ENCODE data around the gene PSMA8.
"Not testable (repeated sequence)": the region's sequence is repeated elsewhere in the genome, so short reads cannot be mapped to it uniquely, and the experiment has no call there.

Gene PSMA8

GRCh38 chr18:26133652-26134051 is at the start of gene PSMA8:
Gene PSMA8, plus strand, starts transcription at chr18:26133869. Its CDS starts 97 bp downstream, at chr18:26133966.
- DNase-seq (ENCODE audit: low spot score): peak; percentile 35

- no peak for DNase-seq (ENCODE audit: low spot score)
These were observed 48.6 kb upstream of the PSMA8 start for GRCh38 chr18:26085056-26085455.

DNA sequence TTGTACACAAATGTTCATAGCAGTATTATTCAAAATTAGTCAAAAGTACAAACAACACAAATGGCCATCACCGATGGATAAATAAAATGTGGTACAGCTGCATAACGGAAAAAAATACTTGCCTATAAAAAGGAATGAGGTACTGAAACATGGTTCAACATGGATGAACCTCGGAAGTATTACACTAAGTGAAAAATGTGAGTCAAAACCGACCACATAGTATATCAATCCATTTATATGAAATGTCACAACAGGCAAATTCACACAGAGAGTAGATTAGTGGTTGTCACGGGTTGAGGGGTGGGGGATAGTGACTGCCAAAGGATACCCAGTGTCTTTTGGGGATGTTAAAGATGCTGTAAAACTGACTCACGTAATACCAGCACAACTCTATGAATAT is 46.7 kb upstream of the PSMA8 start:
- DNase-seq (ENCODE audit: low spot score): no peak

DNA sequence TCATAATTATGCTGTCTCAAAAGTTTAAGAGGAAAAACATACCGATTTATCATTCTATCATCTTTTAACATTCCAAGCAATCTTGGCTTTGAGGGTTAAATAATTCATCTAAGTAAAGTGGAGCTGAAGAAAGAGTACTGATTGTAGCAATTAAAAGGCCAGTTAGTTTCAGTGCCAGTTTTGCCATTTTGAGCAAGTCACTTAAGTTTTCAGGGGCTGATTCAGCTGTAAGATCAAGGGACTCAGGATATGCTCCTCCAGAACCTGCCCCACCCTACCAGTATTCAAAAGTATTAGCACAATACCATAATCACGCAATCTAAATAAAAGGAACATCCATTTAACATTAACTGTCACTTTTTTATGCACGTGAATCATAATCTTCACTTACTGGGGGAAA is 45.2 kb upstream of the PSMA8 start:
- no peak for DNase-seq (ENCODE audit: low spot score)

GRCh38 chr18:26089293-26090129 is 44.2 kb upstream of the PSMA8 start:
- peak; percentile 8 for DNase-seq (ENCODE audit: low spot score)

DNA sequence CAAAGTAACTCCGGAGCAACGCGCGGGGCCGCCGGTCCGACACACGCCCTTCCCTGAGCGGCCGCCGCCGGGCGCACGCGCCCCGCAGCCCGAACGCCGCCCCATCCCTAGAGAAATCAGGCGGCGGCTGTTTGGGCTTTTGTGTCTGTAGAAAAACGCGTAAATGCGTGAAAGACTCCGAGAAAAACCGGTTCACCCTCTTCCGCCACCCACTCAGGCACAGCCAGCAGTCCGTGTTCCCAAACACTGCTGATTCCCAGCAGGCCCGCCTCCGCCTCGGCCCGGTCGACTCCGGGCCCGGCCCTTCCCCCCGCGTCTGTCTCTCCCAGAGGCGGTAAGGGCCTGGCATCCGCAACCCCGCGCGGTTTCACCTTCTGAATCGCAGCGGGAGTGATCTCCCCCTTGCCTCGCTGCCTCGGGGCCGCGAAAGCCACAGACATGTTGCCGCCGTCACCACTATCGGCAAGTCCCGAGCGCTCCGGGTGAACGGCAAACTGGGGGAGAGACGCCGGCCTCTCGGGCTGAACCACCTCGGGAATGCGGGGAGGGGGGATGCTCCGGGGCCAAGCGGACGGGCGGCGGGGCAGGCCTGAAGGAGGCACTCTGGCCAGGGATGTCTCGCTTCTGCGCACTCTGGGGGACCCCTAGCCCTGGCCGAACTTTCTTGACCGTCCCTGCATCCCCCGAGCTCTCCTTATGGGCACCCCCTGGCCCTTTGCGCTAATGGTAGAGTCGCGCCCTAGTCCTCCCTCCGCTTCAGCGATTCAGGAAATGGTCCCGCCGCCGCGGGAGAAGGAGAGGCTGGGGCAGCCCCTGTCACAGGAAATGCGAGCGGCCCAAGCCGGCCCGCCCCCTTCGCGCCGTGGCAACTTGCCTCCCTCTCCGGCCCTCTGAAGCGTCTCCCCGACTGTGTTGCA is 43.3 kb upstream of the PSMA8 start, which contains the start of gene SS18:
TSS of gene SS18 (minus strand) at position 484 of the 917 bp plus-strand sequence. CDS start at position 440, 44 bp downstream.
- DNase-seq (ENCODE audit: low spot score): peak; percentile 92

DNA sequence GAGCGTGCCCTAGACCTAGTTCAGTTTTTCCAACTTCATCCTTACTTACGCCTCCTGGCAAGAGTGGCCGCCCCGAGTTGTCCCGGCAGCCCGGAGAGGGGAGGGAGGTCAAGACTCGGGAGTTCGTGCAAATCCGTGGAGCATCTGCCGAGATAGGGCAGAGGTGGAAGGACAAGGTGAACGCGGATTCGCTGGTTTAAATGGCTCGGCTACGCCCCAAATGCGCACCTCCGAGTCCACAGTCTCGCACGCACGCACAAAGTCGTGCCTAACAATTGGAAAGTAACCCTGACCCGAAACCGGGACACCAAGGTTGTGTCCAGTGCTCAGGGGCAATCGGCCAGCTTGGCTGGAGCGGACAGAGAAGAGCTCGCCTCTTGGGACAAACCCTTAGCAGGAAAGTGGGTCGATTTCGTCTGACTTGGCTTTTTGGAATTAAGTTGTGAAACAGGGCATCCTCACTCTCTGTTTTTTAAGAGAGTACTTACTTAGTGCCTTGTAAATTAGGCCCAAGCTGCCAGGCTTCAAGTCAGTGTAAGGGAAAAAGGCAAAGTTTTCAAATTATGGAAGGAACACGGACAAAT is 42.5 kb upstream of the PSMA8 start:
- peak; percentile 58 for DNase-seq (ENCODE audit: low spot score)

DNA sequence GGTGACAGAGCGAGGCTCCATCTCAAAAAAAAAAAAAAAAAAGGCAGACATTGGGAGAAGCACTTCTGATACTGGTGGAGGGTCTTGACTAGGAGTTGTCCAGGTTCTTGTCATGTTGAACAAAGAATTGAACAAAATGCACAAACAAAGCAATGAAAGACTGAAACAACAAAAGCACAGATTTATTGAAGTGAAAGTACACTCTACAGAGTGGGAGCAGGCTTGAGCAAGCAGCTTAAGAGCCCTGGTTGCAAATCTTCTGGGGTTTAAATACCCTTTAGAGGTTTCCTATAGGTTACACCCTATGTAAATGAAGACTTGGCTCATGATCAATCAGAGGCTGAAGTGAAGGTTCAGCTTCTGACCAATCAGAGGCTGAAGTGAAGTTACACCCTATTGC is 36.8 kb upstream of the PSMA8 start:
- DNase-seq (ENCODE audit: low spot score): no peak

GRCh38 chr18:26097563-26097962 is 36.1 kb upstream of the PSMA8 start:
- no peak for DNase-seq (ENCODE audit: low spot score)

DNA sequence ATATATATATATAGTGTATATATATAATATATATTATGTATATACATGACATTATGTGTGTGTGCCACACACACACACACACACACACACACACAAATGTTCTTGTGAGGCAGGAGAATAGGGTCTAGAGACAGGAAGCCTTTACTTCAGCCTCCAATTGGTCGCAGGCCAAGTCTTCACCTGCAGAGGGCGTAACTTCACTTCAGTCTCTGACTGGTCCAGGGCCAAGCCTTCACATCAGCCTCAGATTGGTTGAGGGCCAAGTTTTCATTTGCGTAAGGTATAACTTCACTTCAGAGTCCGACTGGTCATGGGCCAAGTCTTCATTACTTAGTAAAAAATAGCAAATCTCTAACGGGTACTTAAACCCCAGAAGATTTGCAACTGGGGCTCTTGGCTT is 30.1 kb upstream of the PSMA8 start:
- peak; percentile 57 for DNase-seq (ENCODE audit: low spot score)

GRCh38 chr18:26104035-26104434 is 29.6 kb upstream of the PSMA8 start:
- DNase-seq (ENCODE audit: low spot score): no peak

- DNase-seq (ENCODE audit: low spot score): no peak
These were observed 14.4 kb upstream of the PSMA8 start for GRCh38 chr18:26119246-26119645.

- DNase-seq (ENCODE audit: low spot score): no peak
These were observed 12.2 kb upstream of the PSMA8 start for GRCh38 chr18:26121476-26121875.

GRCh38 chr18:26121994-26122393 is 11.7 kb upstream of the PSMA8 start:
- DNase-seq (ENCODE audit: low spot score): not testable (repeated sequence)

DNA sequence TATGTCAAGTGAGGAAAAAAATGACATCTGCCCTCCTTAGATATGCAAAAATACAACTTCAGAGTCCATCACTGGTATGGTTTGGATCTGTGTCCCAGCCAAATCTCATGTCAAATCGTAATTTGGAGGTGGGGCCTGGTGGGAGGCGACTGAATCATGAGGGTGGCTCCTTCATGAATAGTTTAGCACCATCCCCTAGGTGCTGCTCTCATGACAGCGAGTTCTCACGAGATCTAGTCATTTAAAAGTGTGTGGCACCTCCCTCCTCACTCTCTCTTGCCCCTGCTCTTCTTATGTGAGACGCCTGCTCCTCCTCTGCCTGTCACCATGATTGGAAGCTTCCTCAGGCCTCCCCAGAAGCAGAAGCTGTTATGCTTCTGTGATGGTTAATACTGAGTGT is 5.9 kb upstream of the PSMA8 start:
- DNase-seq (ENCODE audit: low spot score): no peak

DNA sequence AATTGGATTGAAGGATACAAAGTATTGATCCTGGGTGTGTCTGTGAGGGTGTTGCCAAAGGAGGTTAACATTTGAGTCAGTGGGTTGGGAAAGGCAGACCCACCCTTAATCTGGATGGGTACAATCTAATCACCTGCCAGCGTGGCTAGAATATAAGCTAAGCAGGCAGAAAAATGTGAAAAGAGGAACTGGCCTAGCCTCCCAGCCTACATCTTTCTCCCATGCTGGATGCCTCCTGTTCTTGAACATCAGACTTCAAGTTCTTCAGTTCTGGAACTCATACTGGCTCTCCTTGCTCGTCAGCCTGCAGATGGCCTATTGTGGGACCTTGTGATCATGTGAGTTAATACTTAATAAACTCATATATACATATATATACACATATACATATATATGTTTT is 5.5 kb upstream of the PSMA8 start:
- DNase-seq (ENCODE audit: low spot score): not testable (repeated sequence)

DNA sequence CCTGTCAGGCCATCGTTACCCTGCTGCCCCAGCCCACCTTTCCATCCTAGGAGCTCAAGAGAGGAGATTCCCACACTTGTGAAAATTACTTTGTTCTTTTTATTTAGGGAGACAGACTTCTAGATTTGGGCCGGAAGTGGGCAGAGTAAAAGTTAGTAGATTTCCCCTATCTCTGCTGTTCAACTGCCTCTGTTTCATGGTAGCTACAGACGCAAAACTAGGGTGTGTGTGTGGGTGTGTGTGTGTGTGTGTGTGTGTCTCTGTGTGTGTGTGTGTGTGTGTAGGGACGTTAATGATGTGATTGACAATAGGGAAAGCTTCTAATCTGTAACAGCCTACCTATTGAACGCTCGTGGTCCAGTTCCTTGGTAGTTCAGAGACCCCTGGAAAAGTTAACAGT is 438 bp downstream of the PSMA8 start:
- DNase-seq (ENCODE audit: low spot score): no peak

- DNase-seq (ENCODE audit: low spot score): no peak
These were observed 1.9 kb downstream of the PSMA8 start for GRCh38 chr18:26135548-26135947.

DNA sequence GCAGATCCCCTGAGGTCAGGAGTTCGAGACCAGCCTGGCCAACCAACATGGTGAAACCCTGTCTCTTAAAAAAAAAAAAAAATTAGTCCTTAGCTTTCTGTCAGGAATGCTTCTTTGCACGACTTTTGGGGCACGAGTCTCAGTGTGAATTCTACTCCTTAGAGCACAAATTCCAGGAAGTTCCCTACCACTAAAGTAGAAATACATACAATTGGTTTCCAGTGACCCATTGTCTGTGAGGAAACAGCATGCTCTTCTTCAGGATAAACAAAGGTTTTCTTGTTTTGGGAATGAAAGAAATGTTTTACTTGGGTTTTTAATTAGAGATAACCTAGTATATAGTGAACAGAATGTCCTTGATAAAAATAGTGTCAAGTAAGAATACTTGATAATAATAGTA is 23.7 kb downstream of the PSMA8 start:
- DNase-seq (ENCODE audit: low spot score): no peak

- DNase-seq (ENCODE audit: low spot score): peak; percentile 9
These were observed 25.7 kb downstream of the PSMA8 start for GRCh38 chr18:26159353-26159752.

DNA sequence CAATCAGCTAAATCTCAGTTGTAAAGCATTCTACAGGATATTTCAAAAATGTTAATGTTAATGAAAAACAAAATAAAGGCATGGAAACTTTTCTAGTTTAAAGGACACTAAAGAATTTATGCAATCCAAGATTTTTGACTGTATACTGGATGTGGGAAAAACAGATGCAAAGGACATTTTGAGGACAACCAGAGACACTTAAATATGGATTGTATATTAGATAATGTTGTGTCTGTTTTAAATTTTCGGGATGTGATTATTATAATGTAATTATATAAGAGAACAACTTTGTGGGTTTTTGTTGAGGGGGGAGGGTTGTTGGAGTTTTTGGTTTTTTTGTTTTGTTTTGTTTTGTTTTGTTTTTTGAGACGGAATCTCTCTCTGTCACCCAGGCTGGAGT is 30.9 kb downstream of the PSMA8 start:
- no peak for DNase-seq (ENCODE audit: low spot score)

DNA sequence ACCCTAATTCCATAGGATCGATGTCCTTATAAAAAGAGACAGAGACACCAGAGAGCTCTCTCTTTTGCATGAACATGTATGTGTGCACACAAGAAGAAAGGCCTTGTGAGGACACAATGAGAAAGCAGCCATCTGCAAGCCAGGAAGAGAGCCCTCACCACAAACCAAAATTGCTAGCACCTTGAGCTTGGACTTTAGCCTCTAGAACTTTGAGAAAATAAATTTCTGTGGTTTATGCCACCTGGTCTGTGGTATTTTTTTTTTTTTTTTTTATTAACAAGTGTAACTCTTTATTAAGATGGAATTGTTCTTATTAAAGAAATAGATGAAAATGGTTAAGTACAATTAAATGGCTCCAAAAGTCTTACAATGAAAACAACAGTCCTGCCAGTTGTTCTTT is 33.9 kb downstream of the PSMA8 start:
- not testable (repeated sequence) for DNase-seq (ENCODE audit: low spot score)

Measured in iPS-NIHi11 (cell line).